ENCODE data around the gene SLC44A5.

Gene SLC44A5

GRCh38 chr1:75341537-75341936 is 269.4 kb downstream of the SLC44A5 start:
- H3K36me3 ChIP-seq (ENCODE audit: insufficient read depth, low read length): no peaks in the 10 kb centered on the region
- H3K4me1 ChIP-seq (ENCODE audit: insufficient read depth, low read length, severe bottlenecking): no peaks in the 10 kb centered on the region
- no peaks in the 10 kb centered on the region for H4K20me1 ChIP-seq (ENCODE audit: insufficient read depth, low read length)
- no peak for TF ChIP-seq EZH2 (IDR thresholded peaks at IDR 0.05; ENCODE audit: borderline replicate concordance, low read length)
- TF ChIP-seq, protein P1, sequence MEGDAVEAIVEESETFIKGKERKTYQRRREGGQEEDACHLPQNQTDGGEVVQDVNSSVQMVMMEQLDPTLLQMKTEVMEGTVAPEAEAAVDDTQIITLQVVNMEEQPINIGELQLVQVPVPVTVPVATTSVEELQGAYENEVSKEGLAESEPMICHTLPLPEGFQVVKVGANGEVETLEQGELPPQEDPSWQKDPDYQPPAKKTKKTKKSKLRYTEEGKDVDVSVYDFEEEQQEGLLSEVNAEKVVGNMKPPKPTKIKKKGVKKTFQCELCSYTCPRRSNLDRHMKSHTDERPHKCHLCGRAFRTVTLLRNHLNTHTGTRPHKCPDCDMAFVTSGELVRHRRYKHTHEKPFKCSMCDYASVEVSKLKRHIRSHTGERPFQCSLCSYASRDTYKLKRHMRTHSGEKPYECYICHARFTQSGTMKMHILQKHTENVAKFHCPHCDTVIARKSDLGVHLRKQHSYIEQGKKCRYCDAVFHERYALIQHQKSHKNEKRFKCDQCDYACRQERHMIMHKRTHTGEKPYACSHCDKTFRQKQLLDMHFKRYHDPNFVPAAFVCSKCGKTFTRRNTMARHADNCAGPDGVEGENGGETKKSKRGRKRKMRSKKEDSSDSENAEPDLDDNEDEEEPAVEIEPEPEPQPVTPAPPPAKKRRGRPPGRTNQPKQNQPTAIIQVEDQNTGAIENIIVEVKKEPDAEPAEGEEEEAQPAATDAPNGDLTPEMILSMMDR (IDR thresholded peaks at IDR 0.05; ENCODE audit: low read length): no peak
- no peak overlapping the region for H3K27ac ChIP-seq (ENCODE audit: low read depth, low read length, poor library complexity, severe bottlenecking)
- no peaks in the 10 kb centered on the region for H3K9me2 ChIP-seq (ENCODE audit: low read depth, low read length)
- H2AFZ ChIP-seq (ENCODE audit: low read length): no peak overlapping the region
- H3K79me2 ChIP-seq (ENCODE audit: insufficient read depth, low read length): no peaks in the 10 kb centered on the region
- H3F3A ChIP-seq (ENCODE audit: insufficient read depth, low read length): no peaks in the 10 kb centered on the region
- no peak overlapping the region for H3K4me3 ChIP-seq (ENCODE audit: low read depth, low read length, poor library complexity, severe bottlenecking)
- H3K9me3 ChIP-seq (ENCODE audit: low read length): no peaks in the 10 kb centered on the region
- H3K27me3 ChIP-seq (ENCODE audit: insufficient read depth, low read length): no peaks in the 10 kb centered on the region
- no peak overlapping the region for H3K9ac ChIP-seq (ENCODE audit: low read length)
- no peak overlapping the region for H3K4me2 ChIP-seq (ENCODE audit: low read length)

- H3K4me2 ChIP-seq (ENCODE audit: low read length): no peak overlapping the region
- H3K27me3 ChIP-seq (ENCODE audit: insufficient read depth, low read length): no peaks in the 10 kb centered on the region
- no peak overlapping the region for H3K27ac ChIP-seq (ENCODE audit: low read depth, low read length, poor library complexity, severe bottlenecking)
- no peaks in the 10 kb centered on the region for H3K36me3 ChIP-seq (ENCODE audit: insufficient read depth, low read length)
- no peaks in the 10 kb centered on the region for H3F3A ChIP-seq (ENCODE audit: insufficient read depth, low read length)
- H3K9me3 ChIP-seq (ENCODE audit: low read length): no peaks in the 10 kb centered on the region
- no peaks in the 10 kb centered on the region for H3K79me2 ChIP-seq (ENCODE audit: insufficient read depth, low read length)
- H3K4me1 ChIP-seq (ENCODE audit: insufficient read depth, low read length, severe bottlenecking): no peaks in the 10 kb centered on the region
- no peak for TF ChIP-seq EZH2 (IDR thresholded peaks at IDR 0.05; ENCODE audit: borderline replicate concordance, low read length)
- TF ChIP-seq, protein P1 (IDR thresholded peaks at IDR 0.05; ENCODE audit: low read length): no peak
- H3K9ac ChIP-seq (ENCODE audit: low read length): no peak overlapping the region
- no peaks in the 10 kb centered on the region for H4K20me1 ChIP-seq (ENCODE audit: insufficient read depth, low read length)
- no peak overlapping the region for H2AFZ ChIP-seq (ENCODE audit: low read length)
- no peak overlapping the region for H3K4me3 ChIP-seq (ENCODE audit: low read depth, low read length, poor library complexity, severe bottlenecking)
- no peaks in the 10 kb centered on the region for H3K9me2 ChIP-seq (ENCODE audit: low read depth, low read length)
These were observed 272.1 kb downstream of the SLC44A5 start for GRCh38 chr1:75338616-75339483.

- H3K27ac ChIP-seq (ENCODE audit: low read depth, low read length, poor library complexity, severe bottlenecking): no peak overlapping the region
- H3K79me2 ChIP-seq (ENCODE audit: insufficient read depth, low read length): no peaks in the 10 kb centered on the region
- no peaks in the 10 kb centered on the region for H3K9me3 ChIP-seq (ENCODE audit: low read length)
- no peak overlapping the region for H3K9ac ChIP-seq (ENCODE audit: low read length)
- no peaks in the 10 kb centered on the region for H3F3A ChIP-seq (ENCODE audit: insufficient read depth, low read length)
- H3K4me1 ChIP-seq (ENCODE audit: insufficient read depth, low read length, severe bottlenecking): no peaks in the 10 kb centered on the region
- H3K27me3 ChIP-seq (ENCODE audit: insufficient read depth, low read length): no peaks in the 10 kb centered on the region
- no peaks in the 10 kb centered on the region for H3K36me3 ChIP-seq (ENCODE audit: insufficient read depth, low read length)
- no peaks in the 10 kb centered on the region for H3K9me2 ChIP-seq (ENCODE audit: low read depth, low read length)
- TF ChIP-seq, protein P1 (IDR thresholded peaks at IDR 0.05; ENCODE audit: low read length): no peak
- H3K4me3 ChIP-seq (ENCODE audit: low read depth, low read length, poor library complexity, severe bottlenecking): no peak overlapping the region
- no peak overlapping the region for H3K4me2 ChIP-seq (ENCODE audit: low read length)
- H4K20me1 ChIP-seq (ENCODE audit: insufficient read depth, low read length): no peaks in the 10 kb centered on the region
- H2AFZ ChIP-seq (ENCODE audit: low read length): no peak overlapping the region
These were observed 276.0 kb downstream of the SLC44A5 start for GRCh38 chr1:75334876-75335389.

Data from OCI-LY1 (cell line).